Fibroblast of villous mesenchyme (primary cell): ENCODE results near the gene CGNL1. TPM values are rescaled to one million over a fixed set of nuclear protein-coding genes. Genes with fewer than 3 reads are reported as not detected.

Source experiments
- DNase-seq: peaks from one replicate; pipeline ENCODE4 v3.0.0-alpha.2; 2010; ENCODE audit warnings: low read depth
- H3K4me3 ChIP-seq: 2 replicates; pipeline ENCODE4 v1.5.1; 2011; ENCODE audit warnings: low read depth, mild to moderate bottlenecking, low read length
- total RNA-seq: library from RNA; depleted of rRNA; stranded (reverse); fragments of >200 nt; gene quantifications from 2 replicates; pipeline ENCODE4 v1.2.3, GENCODE V29; 2012
- TF ChIP-seq, protein P1 (sequence below): IDR thresholded peaks from 2 replicates; pipeline ENCODE4 v1.5.1; 2012; ENCODE audit warnings: low read depth, mild to moderate bottlenecking, low read length; ENCODE audit not compliant: insufficient read depth

The CGNL1 gene
- total RNA-seq, 1 donor: 0.43 TPM

DNA sequence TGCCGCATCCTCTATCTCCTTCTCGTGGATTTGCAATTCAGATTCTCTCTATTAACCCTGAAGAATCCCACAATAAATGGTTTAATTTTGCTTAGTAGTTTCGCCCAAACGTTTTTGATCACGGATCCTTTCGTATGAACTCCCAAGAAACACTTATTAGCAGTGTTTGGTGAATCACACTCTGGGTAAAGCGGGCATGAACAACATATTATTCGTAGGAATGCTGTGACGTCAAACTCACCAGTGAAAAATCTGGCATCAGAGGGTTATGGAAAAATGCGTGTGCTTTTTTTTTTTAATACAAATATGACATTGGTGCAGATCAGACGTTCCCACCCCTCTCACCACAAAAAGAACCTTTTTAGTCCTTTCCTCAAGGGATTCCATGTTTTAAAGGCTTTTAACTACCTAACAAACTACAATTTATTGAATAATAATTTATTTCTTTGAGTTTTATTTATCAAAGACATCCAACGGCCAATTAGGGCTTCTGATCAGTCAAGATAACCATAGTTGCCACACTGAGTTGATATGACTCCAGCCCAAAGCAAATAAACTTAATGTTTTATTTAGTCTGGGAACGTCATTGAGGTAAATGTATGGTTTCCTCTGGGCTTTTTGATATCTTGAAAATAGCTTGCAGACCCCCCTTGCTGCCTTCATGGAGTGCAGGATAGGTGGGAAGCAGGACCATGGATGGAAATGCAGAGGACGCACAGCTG is 45.5 kb upstream of the CGNL1 start:
- no peak overlapping the region for H3K4me3 ChIP-seq
- DNase-seq: no peak
- TF ChIP-seq, protein P1, sequence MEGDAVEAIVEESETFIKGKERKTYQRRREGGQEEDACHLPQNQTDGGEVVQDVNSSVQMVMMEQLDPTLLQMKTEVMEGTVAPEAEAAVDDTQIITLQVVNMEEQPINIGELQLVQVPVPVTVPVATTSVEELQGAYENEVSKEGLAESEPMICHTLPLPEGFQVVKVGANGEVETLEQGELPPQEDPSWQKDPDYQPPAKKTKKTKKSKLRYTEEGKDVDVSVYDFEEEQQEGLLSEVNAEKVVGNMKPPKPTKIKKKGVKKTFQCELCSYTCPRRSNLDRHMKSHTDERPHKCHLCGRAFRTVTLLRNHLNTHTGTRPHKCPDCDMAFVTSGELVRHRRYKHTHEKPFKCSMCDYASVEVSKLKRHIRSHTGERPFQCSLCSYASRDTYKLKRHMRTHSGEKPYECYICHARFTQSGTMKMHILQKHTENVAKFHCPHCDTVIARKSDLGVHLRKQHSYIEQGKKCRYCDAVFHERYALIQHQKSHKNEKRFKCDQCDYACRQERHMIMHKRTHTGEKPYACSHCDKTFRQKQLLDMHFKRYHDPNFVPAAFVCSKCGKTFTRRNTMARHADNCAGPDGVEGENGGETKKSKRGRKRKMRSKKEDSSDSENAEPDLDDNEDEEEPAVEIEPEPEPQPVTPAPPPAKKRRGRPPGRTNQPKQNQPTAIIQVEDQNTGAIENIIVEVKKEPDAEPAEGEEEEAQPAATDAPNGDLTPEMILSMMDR: no peak

DNA sequence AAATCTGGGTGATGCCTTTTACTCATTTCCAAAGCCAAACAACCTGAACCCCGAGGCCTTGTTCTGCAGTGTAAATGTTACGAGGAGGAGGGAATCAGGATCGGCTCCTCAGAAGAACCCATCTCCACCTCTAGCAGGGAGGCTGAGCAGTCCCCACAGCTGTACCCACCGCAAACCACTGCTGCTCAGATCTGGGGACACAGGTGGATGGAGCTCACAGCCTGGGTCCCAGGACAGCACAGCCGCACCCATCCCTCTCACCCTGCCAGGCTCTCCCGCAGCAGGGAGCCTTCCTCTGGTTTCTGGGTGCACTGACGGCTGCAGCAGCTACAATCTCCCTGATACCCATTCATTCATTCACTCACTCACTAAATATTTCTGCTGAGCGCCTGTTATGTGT is 44.0 kb upstream of the CGNL1 start:
- DNase-seq: no peak
- no peak overlapping the region for H3K4me3 ChIP-seq
- TF ChIP-seq, protein P1: no peak

DNA sequence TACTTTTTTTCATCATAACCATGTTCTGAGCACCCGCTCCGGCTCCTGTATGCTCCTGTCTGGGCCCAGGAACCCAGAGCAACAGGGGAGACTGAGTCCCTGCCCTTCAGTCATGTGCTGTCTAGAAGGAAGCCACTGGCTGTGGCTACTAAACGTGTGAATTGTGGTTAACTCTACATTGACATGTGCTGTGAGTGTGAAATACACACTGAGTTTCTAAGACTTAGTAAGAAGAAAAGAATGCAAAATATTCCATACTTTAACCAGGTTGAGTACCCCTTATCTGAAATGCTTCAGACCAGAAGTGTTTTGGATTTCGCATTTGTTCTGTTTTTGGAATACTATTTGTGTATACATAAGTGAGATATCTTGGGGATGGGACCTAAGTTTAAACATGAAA is 42.8 kb upstream of the CGNL1 start:
- no peak overlapping the region for H3K4me3 ChIP-seq
- TF ChIP-seq, protein P1: no peak
- no peak for DNase-seq

DNA sequence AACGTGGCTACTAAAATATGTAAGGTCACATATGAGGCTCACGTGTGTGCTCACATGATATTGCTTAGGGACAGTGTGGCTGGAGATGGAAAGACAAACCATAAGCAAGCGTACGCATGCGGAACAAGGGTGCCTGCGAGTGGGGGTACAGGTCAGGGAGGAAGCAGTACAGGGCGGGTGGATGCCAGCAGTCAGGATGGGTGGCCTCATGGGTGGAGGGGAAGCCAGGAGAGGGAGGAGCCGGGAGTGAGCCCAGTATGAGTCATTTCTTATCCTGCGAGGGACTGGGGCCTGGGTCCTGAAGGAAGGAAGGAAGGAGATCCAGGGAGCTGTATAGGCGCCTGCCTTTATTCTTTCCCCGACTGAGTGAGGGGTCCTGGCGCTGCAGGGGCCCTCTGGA is 42.0 kb upstream of the CGNL1 start:
- TF ChIP-seq, protein P1: no peak
- no peak for DNase-seq
- no peak overlapping the region for H3K4me3 ChIP-seq

DNA sequence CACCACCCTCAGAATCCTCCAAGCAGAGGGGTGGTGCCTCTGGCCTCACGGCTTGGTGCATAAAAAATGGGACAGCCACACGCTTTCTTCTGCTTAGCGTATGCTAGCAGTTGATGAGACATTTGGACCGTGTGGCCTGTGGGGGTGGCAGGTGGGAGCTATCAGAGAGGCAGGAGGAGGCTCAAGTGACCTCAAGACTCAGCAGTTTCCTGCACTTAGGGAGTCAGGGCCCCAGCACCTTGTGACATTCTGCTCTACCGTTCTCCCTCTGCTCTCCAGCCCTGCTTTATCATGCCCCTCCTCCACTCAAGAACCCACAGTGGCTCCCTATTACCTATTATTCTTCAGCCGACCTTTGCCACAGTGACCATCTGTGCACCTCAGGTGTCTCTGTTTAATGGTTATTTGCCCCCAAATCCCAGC is 41.0 kb upstream of the CGNL1 start:
- DNase-seq: no peak
- no peak overlapping the region for H3K4me3 ChIP-seq
- TF ChIP-seq, protein P1: no peak

DNA sequence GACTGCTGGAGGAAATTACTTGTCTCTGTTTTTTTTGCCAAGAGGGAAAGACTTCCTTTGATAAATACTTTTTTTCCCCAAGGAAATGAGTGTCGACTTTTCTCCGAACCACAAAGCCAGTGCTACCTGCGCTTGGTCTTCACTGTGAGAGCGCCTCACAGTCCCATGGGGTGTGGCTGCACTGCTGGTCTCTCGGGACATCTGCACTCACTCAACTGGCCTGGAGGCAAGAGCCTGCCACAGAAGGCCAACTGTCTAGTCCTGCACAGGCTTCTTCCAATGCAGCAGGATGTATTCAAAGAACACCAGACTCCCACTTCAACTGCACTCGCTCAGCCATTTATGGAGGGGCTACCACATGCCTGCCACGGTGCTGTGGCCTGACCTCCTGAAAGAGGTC is 40.6 kb upstream of the CGNL1 start:
- no peak for DNase-seq
- TF ChIP-seq, protein P1: no peak
- no peak overlapping the region for H3K4me3 ChIP-seq
